ENCODE measurements around the gene TMEM44.
"Not testable (repeated sequence)": the region's sequence is repeated elsewhere in the genome, so short reads cannot be mapped to it uniquely, and the experiment has no call there.

Gene TMEM44

DNA sequence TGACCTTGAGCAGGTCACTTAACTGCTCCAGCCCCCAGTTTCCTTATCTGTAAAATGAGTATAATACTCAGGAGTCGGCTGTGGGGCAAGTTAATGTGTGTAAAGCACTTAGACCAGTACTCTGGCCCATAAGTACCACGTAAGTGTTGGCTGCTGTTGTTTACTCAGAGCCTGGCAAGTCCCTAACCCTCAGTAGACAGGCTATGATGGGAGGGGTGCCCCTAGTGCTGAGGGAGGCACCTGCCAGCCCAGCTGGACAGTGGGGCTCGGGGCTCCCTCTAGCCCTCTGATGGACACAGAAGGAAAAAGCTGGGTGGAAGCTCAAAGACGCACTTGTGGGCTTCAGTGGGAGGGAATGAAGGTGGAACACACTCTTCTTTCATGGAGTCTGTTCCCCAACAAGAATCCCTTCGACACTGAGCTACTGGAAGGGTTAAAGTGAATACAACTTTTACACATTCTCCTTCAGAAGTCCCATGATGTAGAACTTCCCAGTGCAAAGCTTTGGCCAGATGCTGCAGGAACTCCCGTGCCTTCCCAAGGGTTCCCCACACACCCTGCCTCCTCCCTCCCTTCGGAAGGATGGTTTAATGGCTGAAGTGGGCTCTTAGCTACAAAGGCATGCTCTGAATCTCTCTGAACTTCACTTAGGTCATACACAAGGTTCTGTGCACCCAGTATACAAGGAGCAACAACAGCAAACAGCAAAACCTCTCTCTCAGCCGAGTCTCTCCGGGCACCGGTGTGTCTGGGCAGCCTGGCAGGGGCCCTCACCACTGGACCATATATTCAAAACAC lies 25.4 kb downstream of the TMEM44 start:
- DNase-seq, result no peak

DNA sequence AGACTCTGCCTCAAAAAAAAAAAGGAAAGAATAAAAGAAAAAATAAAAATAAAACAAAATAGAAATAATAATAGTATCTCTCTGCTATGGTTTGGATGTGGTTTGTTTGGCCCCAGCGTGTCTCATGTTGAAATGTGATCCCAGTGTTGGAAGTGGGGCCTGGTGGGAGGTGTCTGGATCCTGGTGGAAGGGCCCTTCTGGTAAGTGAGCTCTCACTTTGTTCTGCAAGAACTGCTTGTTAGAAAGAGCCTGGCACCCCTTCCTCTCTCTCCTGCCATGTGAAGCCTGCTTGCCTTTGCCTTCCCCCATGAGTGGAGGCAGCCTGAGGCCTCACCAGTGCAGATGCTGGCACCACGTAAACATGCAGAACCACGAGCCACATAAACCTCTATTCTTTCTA lies 26.3 kb downstream of the TMEM44 start:
- DNase-seq, result no peak

DNA sequence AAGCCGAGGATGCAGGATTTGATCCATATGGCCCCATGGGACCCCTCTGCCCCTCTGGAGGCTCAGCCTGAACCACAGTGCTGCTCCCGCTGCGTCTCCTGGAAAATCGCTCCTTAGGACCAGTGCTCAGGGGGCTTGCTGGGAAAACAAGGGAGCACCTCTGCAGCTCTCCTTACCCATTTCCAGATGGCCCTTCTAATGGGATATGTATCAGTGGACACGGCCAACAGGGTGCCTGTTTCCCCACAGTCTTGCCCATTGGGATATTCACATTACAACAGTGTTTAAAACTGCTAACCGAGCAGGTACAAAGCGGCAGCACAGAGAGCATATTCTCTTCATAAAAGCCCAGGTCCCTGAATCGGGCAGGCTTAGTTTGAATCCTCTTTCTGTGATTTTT lies 27.1 kb downstream of the TMEM44 start:
- DNase-seq, result no peak

DNA sequence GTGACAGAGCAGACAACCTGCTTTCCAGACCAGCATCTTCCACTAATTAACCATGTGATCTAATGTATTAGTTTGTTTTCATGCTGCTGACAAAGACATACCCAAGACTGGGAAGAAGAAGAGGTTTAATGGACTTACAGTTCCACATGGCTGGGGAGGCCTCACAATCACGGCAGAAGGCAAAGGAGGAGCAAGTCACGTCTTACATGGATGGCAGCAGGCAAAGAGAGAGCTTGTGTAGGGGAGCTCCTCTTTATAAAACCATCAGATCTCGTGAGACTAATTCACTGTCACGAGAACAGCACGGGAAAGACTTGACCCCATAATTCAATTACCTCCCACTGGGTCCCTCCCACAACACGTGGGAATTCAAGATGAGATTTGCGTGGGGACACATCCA lies 27.9 kb downstream of the TMEM44 start:
- not testable (repeated sequence) for DNase-seq

DNA sequence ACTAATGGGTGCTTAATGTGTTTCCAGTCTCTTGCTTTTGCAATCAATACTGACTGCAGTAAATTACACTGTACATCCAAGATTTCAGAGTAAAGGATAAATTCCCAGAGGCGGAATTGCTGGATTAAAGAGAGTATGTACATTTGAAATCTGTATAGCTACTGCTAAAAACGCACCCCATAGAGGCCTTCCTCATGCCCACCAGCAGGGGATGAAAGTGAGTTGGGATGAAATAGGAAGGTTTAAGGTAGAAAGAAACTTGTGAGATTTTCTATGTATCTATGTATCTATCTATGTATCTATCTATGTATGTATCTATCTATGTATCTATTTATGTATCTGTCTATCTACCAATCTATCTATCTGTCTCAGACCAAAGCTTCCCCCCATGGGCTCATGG lies 28.4 kb downstream of the TMEM44 start:
- DNase-seq, result no peak

DNA sequence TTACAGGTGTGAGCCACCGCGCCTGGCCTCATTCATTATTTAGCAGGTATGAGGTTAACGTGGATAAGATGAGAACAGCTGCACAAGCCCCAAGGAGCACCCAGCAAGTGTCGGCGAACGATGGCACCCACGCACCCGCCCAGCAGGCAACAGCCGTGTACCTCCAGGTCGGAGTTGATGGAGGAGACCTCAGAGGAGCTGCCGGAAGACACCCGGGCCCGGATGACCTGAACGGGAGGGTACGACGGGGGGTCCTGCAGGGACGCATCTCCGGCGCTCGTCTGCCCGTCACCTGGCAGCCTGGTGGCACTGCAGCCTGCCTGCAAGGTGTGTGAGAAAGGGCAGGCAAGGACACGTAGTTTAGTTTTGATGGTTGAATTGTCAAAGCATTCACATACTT lies 29.1 kb downstream of the TMEM44 start:
- no peak for DNase-seq

DNA sequence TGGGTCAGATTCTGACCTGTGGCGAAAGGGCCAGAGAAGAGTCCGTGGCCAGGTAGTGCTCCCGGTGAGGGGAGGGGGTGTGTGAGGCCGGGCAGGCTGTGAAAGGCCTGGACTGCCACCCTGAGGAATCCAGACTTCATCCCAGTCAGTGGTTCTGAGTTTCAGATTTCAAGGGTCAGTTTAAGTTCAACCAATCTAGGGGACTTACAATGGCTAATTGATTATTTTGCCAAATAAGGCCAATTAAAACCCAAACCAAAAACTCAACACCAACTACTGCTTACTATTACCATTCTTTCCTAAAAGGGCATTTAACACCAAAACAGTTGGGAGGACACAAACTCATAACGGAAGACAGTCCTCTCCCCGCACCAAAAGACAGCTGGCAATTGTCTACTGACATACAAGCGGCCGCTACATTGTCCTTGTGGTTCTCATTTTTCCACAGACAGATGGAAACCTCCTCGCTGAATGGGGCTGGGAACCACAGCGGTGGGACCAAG lies 30.5 kb downstream of the TMEM44 start:
- no peak for DNase-seq

DNA sequence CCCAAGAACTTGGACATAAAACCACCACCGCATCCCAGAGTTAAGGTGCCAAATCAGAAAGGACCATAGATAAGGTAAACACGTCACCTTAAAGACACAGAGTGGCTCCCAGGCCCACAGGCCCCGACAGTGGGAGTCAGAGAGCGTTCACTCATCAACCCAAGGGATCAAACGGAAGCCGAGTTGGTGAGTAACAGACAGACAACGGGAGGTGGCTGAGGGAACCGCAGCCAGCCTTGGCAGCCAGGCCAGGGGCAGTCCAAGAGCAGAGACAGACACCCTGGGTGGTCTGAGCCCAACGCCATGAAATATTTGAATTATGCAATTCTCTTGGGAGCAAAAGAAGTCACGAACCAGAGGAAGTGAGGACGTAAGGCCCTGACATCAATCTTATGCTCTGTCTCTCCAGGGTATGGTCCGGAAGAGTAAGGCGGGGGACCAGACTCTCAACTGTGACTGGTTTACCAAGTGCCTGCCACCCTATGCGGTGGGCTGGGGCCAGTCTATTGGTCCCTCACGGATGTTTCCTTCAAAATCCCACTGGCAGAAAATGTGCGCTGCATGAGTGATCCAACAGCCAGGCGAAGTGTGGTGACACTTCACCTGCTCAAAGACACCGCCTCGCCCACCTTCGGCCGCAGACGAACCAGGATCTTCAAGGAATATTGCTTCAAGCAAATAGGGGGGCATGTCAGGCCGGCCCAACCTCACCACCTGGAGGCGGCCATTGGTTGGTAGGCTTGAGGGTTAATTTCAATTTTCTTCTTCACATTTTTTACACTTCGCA lies 34.3 kb downstream of the TMEM44 start:
- no peak for DNase-seq

DNA sequence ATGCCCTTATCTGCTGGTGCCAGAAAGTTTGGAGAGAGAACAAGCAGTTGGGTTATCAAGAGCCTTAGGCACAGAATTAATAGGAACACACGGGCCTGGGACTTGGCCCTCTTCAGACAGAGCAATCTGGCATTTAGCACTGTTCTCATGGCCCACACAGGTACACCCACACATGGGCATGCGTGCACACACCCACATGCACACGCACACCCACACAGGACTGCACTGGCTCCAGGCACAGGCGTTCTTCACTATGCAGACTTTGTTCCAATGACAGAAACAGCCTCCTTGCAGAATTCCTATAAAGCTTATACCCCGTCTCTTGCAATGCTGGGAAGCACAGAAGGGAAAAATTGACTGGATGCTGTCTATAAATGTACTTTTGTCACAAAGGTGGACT lies 36.3 kb downstream of the TMEM44 start:
- DNase-seq, result no peak

DNA sequence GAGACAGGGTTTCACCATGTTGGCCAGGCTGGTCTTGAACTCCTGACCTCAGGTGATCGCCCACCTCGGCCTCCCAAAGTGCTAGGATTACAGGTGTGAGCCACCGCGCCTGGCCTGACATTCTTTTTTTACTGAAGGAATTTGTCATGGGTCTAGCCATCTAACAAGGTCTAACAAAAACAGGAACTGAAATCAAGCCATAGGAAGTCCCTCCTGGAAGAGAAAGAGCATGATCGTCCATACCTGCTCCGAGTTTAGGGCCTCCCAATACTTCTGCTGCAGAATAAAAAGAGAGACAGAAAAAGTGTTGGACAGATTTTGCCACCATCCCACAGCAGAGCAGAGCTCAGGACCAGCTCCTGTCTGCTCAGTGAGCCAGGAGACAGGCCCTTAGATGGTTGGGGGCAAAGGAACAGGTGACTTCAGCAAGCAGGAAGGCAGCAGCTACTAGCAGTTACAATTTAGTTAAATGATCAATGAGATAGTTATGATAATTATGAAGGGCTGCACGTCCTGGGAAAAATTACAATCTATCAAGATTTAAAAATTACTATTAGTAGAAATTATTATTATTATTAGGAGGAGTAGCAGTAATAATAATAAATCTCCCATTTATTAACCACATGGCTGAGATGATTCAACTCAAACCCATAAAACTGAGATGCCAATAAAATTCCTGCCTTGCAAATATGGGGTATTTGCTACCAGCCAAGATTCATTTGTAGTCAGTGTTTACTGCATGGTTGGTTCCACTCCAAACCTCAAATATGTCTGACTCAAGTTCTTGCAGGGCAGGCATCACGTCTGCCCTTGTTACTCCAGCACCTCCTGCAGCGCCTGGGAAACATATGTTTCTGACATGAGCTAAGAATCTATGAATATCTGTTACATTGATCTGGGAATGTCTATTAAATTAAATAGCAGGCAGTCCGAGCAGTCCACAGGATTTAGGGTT lies 40.1 kb downstream of the TMEM44 start:
- DNase-seq, result no peak

DNA sequence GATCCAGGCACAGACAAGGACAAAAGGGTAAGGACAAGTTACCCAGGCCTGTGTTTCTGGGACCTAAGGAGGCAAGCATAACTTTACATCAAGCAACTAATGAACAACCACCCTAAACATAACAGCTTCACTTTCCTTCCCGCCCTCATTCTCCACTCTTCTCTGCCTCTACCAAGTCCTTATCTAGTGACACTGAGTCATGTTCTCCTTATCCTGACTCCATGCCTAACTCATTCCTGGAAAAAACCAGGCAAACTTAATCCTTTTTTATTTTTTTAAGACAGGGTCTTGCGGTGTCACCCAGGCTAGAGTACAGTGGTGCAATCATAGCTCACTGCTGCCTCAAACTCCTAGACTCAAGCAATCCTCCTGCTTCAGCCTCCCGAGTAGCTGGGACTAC lies 44.5 kb downstream of the TMEM44 start:
- no peak for DNase-seq

DNA sequence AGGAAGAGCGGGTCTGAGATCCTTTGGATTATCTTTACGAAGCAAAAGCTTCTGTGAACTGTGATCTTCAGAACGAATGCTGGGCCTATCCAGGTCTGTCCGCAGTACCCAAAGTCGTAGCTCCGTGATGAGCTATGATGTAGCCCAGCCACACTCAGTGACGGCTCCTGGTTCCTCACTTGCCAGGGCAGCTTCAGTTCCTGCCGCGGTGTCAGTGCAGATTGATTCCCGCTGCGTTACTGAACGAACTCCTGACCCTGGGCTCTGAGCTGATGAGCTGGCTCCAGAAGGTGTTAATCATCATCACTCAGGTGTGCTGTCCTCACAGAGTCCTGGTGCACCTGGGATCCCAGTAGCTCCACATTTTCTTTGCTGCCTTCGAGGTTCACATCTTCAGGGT lies 45.0 kb downstream of the TMEM44 start:
- no peak for DNase-seq

DNA sequence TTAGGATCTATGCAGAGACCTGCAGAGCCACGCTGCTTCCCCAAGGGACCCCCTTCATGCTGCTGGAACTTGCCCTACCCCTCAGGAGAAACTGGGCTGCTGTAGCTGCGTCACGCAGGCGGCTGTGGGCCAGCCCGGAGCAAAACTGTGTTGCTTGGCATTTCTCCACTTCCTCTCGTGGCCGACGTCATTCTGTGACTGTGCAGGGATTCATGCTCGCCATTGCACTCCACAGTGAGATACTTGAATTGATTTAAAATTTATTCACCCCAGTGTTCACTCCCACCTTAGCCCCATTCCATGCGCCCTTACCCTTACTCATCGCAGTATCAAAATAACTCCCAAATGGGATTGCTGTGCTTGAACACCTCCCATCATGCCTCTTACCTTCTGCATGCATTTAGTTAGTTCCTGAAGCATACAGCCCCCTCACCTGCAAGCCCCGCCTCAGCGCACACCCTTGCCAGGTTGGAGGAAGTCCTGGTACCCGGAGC lies 45.7 kb downstream of the TMEM44 start:
- no peak for DNase-seq

DNA sequence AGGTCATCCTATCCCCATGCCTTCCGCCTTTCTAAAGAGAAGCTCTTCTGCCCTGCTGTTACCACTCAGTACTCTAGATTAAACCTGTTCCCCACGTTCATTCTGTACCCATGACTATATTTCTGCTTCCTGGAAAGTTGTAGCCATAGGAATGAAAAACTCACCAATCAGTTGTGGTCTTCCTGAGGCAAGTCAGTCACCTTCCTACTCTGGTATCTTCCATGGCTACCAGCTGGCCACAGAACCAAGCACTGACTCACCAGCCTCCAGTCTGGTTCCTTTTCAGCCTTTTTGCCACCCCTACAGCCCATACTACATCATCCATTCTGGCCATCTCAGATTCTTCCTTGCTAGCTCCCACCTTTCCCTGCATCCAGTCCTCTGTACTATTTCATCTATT lies 46.4 kb downstream of the TMEM44 start:
- DNase-seq, result peak; percentile 11

DNA sequence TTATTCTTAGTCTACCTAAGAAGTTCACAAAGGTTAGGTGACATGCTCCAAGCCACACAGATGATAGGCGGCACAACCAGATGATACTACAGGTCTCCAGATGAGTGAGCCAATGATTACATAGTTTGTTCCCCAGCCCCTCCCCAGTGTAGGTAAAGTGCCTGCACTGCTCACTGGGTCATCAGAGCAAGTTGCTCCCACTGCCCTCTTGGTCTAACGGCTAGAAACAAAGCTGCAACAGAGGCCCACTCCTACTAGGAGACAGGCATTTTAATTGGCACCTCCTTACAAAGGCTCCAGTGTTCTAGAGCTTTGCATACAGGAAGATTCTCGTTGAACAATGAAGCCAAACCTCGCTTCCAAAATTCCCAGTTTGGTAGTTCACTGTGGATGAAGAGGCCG lies 47.3 kb downstream of the TMEM44 start:
- no peak for DNase-seq

DNA sequence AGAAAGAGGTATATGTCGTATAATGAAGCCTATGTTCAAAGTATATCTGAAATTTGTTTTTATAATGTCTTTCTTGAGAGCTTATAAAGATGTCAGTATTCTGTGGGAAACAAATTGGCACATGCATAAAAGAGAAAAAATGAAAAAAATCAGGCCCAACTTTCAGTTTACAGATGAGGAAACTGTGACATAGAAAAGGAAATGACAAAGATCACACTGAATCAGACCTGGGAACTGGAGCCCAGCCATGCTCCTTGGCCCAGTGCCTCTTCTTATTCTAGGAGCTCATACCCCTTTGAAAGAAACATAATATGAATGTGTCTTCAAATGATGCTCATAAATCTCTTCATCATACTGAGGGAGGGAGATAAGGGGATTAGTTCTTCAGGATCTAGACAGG lies 48.4 kb downstream of the TMEM44 start:
- DNase-seq, result peak; percentile 58

DNA sequence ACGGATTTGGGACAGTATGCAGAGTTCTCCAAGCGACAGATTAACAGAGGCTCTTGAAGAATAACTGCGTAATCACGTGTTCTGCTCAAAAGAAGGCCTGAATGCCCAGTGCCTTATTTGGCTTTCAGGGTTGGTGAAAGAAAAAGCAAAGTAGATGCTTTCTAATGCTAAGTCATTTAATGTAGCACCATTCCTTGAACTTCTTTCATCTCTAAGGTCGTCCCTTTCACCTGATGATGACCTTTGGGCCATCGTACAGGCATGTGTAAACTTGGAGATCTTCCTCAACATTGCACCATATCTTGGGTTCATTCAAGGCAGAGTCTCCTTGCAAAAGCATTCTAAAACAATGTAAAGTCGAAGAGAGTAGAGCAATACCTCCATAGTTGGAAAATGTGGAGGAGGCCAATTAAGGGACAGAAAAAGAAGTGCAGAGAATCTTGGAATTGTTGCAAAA lies 48.9 kb downstream of the TMEM44 start:
- no peak for DNase-seq

DNA sequence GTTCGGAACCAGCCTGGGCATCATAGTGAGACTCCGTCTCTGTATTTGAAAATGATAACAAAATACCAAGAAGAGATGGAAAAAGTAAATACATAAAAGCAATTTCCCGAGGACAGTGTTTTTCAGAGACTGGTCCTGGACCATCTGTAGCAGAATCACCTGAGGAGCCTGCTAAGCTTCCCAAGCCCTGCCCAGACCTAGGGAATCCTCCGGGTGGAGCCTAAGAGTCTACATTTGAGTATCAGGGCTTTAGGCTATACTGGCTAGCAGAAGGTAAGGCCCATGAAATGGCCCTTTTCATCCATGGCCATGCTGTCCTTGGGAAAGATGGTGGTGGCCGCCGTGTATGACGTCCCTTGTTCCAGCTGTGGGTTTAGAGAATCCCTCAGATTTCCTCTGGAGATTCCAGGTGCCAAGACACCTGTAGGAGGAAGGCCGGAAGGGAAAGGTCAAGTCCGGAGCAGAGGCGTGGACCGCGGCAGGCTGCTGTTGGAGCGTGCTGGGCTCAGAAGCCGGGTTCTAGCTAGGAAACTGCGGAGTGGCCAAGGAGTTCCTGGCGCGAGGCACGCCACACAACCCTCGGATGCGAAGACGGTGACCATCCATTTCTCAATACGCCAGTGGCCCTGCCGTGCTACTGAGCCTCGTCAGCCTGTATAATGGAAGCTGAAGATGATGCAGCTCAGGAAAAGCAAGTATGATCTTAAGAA lies 50.9 kb downstream of the TMEM44 start:
- no peak for DNase-seq

DNA sequence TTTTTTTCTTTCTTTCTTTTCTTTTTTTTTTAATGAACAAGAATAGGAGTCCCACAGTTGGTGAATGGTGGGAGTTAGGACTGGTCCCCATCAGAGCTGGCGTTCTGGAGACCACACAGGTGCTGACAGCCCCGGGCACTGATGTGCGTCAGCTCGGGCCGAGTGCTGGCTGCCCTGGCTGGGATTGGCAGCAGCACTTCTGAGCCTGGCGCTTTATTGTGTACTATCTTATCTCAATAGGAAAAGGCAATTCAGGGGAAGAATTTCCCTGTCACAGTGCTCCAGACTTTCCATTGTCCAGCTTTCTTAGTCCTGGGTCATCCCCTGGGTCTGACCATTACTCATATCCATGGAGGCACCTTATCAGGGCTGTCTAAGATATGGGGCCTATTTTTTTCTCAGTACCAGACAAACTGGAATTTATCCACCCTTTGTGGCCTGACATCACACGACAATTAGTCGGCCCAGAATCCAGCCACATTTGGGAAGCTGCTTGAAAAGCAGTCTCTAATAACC lies 54.1 kb downstream of the TMEM44 start:
- no peak for DNase-seq

DNA sequence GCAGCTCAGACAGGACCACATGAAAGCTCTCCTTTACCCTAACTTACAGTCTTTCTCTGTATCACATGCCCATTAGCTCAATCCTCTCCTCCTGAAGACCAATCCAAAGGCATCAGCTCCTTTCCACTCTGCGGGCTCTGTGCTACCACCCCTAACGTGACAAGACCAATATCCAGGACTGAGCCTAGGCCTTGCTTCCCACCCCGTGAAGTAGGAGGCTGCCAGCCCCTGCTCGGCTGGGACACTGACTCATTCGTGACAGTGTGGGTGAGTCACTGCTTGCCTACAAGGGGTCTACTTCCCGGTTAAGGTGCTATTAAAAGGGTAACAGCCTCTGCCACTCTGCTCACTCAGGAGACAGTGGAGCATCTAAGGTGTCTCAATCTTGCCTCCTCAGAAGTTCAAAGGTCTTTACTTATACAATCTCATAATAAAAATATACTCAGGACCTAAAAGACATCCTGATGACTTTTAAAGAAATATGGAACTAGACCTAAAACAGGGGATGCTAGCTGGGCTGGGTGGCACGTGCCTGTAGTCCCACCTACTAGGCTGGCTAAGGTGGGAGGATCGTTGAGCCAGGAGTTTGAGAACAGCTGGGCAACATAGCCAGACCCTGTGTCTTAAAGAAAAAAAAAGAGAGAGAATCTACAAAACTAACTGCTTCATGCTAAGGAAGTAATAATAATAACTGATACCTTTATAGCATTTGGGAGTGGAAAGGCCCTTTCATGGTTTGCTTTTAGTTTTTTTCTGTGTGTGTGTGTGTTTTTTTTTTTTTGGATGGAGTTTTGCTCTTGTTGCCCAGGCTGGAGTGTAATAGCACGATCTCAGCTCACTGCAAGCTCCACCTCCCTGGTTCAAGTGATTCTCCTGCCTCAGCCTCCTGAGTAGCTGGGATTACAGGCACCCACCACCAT lies 55.0 kb downstream of the TMEM44 start:
- peak; percentile 48 for DNase-seq
